ENCODE results near the gene PPA1.

The PPA1 gene

DNA sequence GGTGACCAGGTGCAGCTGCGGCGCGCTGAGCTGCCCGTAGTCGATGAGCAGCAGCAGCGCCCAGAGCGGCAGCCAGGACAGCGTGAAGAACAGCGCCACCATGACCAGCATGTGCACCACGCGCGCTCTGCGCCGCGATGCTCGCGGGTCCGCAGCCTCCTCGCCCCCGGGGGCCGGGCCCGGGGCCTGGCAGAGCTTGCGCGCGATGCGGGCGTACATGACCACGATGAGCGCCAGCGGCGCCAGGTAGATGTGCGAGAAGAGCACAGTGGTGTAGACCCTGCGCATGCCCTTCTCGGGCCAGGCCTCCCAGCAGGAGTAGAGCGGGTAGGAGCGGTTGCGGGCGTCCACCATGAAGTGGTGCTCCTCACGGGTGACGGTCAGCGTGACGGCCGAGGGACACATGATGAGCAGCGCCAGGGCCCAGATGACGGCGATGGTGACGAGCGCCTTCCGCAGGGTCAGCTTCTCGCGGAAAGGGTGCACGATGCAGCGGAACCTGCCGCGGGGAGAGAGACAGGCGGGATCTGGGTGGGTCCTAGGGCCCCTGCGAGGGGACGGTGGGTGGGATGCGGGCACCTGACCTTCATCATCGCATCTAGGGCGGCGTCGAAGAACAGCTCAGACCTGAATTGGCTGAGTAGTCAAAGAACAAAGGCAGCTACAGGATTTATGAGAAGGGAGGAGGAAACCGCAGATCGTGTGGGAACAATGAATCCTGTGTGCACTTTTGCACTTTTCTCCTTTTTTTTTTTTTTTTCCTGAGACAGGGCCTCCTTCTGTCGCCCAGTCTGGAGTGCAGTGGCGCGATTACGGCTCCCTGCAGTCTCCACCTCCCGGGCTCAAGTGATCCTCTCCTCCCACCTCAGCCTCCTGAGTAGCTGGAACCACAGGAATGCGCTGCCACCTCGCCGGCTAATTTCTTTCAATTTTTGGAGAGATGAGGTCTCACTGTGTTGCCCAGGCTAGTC lies 22.4 kb upstream of the PPA1 start:
- DNase-seq (ENCODE audit: low spot score): peak; percentile 55
- TF ChIP-seq CTCF (IDR thresholded peaks at IDR 0.05; ENCODE audit: extremely low read depth, insufficient read depth, missing control alignments): peak; percentile 32
- in situ Hi-C loops (cut with MboI; ENCODE audit: low pct_unique_long_range_greater_than_20kb, low sequenced_read_pairs, unreplicated experiment): no loop called here

- no peak for DNase-seq (ENCODE audit: low spot score)
- TF ChIP-seq CTCF (IDR thresholded peaks at IDR 0.05; ENCODE audit: extremely low read depth, insufficient read depth, missing control alignments): no peak
- in situ Hi-C loops (cut with MboI; ENCODE audit: low pct_unique_long_range_greater_than_20kb, low sequenced_read_pairs, unreplicated experiment): no loop called here
These were observed 21.6 kb upstream of the PPA1 start for GRCh38 chr10:70254778-70255328.

GRCh38 chr10:70253878-70254765 lies 20.9 kb upstream of the PPA1 start:
- TF ChIP-seq CTCF (IDR thresholded peaks at IDR 0.05; ENCODE audit: extremely low read depth, insufficient read depth, missing control alignments): no peak
- in situ Hi-C loops (cut with MboI; ENCODE audit: low pct_unique_long_range_greater_than_20kb, low sequenced_read_pairs, unreplicated experiment): no loop called here
- DNase-seq (ENCODE audit: low spot score): no peak

DNA sequence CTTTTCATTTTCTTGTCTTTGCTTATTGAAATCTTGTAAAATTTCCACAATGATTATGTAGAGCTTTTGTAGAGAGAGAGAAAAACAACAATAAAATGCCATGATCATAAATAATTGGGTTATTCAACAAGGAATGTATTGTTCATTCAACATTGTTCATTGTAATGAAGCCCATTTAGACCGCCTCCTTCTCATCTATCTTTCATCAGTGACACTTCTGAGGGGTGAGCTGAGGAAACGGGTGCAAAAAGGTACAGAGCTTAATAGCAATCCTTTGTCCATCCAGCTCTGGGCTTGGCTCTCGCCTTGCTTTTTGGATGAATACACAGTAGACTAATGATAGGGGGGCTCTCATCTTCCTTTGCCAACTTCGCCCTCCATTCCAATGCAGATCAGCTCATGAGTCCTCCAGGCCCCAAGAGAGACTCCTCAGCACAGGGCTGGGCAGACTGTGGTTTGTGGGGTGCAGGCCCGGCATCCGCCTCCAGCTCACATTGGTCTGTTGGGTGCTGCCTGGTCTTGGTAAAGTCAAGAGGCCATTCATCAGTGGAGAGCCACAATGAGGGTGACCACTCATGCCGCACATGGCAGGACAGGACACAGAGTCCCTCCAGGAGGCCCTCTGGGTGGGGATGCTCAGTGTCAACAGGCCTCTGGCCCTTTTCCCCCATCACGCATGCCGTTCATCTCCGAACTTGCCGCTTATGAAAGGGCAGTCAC lies 17.9 kb upstream of the PPA1 start:
- no peak for DNase-seq (ENCODE audit: low spot score)
- TF ChIP-seq CTCF (IDR thresholded peaks at IDR 0.05; ENCODE audit: extremely low read depth, insufficient read depth, missing control alignments): no peak
- in situ Hi-C loops (cut with MboI; ENCODE audit: low pct_unique_long_range_greater_than_20kb, low sequenced_read_pairs, unreplicated experiment): no loop called here

DNA sequence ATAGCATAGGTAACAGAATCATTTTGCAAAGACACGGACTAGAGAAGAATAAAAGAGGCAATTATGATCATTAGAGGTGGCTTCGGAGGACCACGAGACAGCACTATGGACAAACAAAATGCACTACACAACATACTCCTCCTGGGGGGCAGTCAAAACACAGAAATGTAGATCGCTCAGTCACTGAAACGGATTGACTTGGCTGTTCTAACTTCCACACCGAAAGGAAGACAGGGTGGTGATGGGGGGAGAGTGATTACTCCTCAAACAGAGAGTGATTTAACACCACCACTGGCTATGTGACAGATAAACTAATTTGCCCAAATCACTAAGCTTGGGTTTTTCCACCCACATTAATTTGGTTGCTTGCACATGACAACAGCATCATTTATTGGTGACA lies 14.1 kb upstream of the PPA1 start:
- in situ Hi-C loops (cut with MboI; ENCODE audit: low pct_unique_long_range_greater_than_20kb, low sequenced_read_pairs, unreplicated experiment): no loop called here
- no peak for DNase-seq (ENCODE audit: low spot score)

More for the DNA sequence above, 14.1 kb upstream of the PPA1 start:
- TF ChIP-seq CTCF (IDR thresholded peaks at IDR 0.05; ENCODE audit: extremely low read depth, insufficient read depth, missing control alignments): no peak

All from GM13977 (cell line).